ENCODE measurements around the gene ZNF655.

ZNF655 gene

DNA sequence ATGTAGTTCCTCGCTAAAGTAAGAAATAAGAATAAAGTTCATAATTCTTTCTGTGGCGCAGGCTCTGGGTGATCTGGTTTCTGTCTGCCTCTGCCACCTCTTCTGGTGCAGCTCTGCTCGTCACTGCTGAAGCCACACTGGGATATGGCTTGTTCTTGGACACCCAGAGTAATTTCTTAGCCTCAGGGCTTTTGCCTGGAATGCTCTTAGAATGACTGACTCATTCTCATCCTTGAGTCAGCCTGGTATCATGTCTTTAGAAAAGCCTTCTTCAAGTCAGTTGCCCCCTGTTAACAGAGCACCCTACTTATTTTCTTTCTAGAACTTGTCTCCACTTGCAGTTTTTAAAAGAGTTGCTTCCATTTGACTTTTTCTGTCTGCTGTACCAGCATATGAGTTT, 60.3 kb downstream of the ZNF655 start:
- peak; percentile 85 for DNase-seq (ENCODE audit: low spot score)
- CTCF ChIA-PET, result interaction anchor here (0.6 kb wide), 1 partner anchor 93 kb away, joined by 3 read pairs; no protein-coding TSS in a partner anchor
- TF ChIP-seq, protein P1, sequence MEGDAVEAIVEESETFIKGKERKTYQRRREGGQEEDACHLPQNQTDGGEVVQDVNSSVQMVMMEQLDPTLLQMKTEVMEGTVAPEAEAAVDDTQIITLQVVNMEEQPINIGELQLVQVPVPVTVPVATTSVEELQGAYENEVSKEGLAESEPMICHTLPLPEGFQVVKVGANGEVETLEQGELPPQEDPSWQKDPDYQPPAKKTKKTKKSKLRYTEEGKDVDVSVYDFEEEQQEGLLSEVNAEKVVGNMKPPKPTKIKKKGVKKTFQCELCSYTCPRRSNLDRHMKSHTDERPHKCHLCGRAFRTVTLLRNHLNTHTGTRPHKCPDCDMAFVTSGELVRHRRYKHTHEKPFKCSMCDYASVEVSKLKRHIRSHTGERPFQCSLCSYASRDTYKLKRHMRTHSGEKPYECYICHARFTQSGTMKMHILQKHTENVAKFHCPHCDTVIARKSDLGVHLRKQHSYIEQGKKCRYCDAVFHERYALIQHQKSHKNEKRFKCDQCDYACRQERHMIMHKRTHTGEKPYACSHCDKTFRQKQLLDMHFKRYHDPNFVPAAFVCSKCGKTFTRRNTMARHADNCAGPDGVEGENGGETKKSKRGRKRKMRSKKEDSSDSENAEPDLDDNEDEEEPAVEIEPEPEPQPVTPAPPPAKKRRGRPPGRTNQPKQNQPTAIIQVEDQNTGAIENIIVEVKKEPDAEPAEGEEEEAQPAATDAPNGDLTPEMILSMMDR (conservative IDR thresholded peaks at IDR 0.05; ENCODE audit: low read depth), result no peak
- peak overlapping the region; percentile 73 for H3K27ac ChIP-seq
- POLR2A ChIA-PET (ENCODE audit: low non-redundant PET), result interaction anchor here (0.5 kb wide), 1 partner anchor 185 kb away, joined by 3 read pairs; no protein-coding TSS in a partner anchor

DNA sequence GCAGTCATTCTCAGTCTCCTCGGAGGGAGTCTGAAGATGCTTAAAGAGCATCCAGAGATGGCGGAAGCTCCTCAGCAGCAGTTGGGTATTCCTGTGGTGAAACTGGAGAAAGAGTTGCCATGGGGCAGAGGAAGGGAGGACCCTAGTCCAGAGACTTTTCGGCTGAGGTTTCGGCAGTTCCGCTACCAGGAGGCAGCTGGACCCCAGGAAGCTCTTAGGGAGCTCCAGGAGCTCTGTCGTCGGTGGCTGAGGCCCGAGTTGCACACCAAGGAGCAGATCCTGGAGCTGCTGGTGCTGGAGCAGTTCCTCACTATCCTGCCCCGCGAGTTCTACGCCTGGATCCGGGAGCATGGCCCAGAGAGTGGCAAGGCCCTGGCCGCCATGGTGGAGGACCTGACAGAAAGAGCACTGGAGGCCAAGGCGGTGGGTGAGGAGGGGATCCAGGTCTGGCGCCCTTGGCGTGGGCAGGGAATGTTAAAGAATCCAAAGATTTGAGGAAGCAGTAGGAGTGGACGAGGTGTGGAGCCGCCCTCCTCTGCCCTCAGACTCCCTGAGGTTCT, 61.2 kb downstream of the ZNF655 start:
- POLR2A ChIA-PET (ENCODE audit: low non-redundant PET), result no interaction called here
- H3K27ac ChIP-seq, result peak overlapping the region; percentile 83
- CTCF ChIA-PET, result interaction anchor here (0.6 kb wide), 1 partner anchor 374 kb away, joined by 4 read pairs; no protein-coding TSS in a partner anchor
- DNase-seq (ENCODE audit: low spot score), result no peak
- TF ChIP-seq, protein P1 (conservative IDR thresholded peaks at IDR 0.05; ENCODE audit: low read depth), result no peak

DNA sequence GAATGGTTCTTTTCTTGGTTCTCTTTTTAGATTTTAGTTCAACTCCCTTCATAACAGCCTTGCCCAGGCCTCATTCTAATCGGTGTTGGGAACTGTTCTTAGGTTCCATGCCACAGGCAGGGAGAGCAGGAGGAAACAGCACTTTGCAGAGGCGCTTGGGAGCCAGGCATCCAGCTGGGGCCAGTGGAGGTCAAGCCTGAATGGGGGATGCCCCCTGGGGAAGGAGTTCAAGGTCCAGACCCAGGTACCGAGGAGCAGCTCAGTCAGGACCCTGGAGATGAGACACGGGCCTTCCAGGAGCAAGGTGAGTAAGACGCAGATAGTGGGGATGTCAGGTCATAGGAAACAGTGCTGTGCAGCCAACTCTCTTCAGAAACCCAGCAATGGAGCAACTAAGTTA, 62.8 kb downstream of the ZNF655 start:
- no peak for DNase-seq (ENCODE audit: low spot score)
- CTCF ChIA-PET, result interaction anchor here (0.6 to 1.0 kb wide), 2 partner anchors 10 to 370 kb away, joined by 4 to 6 read pairs; no protein-coding TSS in a partner anchor
- TF ChIP-seq, protein P1 (conservative IDR thresholded peaks at IDR 0.05; ENCODE audit: low read depth), result no peak
- H3K27ac ChIP-seq, result peak overlapping the region; percentile 92
- POLR2A ChIA-PET (ENCODE audit: low non-redundant PET), result no interaction called here

DNA sequence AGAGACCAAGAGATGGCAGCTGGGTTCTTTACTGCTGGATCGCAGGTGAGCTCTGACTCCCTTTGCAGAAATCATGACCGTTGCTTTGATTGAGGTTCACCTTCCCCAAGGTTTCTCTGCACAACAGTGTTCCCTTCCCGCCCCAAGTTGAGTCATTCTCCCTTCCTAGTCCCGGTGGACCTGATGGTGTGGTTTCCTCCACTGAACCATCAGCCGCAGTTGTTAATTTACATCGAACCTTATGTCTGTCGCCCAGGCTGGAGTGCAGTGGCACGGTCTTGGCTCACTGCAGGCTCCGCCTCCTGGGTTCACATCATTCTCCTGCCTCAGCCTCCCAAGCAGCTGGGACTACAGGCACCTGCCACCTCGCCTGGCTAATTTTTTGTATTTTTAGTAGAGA, 64.2 kb downstream of the ZNF655 start:
- DNase-seq (ENCODE audit: low spot score), result no peak
- CTCF ChIA-PET, result interaction anchor here (0.8 kb wide), 1 partner anchor 9 kb away, joined by 4 read pairs; no protein-coding TSS in a partner anchor

DNA sequence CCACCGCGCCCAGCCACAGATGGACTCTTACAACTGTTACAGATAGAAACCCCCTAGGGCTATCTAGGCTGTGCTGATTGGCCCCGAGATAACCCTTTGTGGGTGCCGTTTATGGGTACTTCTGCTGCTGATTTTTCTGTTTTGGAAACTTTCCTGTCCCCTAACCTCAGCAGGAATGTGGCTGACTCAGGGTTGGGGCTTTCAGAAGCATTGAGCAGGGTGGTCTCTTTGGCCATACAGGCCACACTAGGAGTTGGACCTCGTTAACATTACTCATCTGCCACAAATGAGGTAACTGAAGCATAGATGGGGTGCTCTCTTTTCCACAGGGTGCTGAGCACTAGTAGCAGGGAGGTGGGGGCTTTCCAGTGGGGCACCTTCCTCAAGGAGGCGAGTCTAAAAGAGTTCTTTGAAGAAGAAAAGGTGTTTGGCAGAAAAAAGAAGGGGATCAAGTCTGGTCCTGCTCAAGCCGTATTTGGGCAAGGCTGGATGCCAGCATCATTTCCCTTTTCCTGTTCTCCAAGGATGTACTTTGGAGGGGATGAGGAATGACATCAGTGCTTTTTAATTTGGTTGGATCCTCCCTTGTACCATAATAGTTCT, 64.8 kb downstream of the ZNF655 start:
- DNase-seq (ENCODE audit: low spot score), result peak; percentile 64
- TF ChIP-seq, protein P1 (conservative IDR thresholded peaks at IDR 0.05; ENCODE audit: low read depth), result no peak
- POLR2A ChIA-PET (ENCODE audit: low non-redundant PET), result no interaction called here
- H3K27ac ChIP-seq, result peak overlapping the region; percentile 92
- CTCF ChIA-PET, result interaction anchor here (0.8 kb wide), 1 partner anchor 8 kb away, joined by 4 read pairs; no protein-coding TSS in a partner anchor

More for the DNA sequence above, 64.2 kb downstream of the ZNF655 start:
- POLR2A ChIA-PET (ENCODE audit: low non-redundant PET), result no interaction called here
- TF ChIP-seq, protein P1 (conservative IDR thresholded peaks at IDR 0.05; ENCODE audit: low read depth), result no peak
- H3K27ac ChIP-seq, result peak overlapping the region; percentile 92

DNA sequence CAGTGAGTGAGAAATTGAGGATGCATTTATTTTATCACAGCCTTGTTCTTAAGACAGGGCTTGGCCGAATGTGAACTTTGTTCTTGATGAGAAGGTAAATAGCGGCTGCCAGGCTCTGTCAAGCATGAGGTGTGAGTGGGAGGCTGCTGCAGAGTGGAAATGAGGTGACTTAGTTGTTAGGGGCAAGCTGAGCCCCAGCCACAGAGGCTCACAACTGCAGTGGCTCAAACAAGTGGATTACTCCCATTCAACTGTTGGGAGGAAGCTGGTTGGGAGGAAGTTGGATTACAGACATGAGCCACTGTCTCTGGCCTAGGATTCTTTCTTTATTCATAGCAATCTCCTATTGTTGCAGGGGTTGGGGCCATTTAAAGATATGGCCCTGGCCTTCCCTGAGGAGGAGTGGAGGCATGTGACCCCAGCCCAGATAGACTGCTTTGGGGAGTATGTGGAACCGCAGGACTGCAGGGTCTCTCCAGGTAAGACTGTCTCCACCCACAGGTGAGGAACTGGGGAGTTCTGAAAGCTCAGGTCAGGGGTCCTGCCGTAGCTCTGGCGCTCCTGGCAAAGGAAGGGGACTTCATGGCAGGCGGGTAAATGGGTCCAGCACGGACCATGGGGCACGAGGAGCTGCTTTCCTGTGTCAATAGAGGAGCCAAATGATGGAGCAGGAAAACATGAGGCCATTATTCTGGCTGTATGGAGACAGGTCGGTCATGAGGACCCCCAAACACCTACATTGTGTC, 65.4 kb downstream of the ZNF655 start:
- peak overlapping the region; percentile 92 for H3K27ac ChIP-seq
- DNase-seq (ENCODE audit: low spot score), result no peak
- POLR2A ChIA-PET (ENCODE audit: low non-redundant PET), result no interaction called here
- CTCF ChIA-PET, result interaction anchor here (1.4 kb wide), 1 partner anchor 214 kb away, joined by 3 read pairs; no protein-coding TSS in a partner anchor
- TF ChIP-seq, protein P1 (conservative IDR thresholded peaks at IDR 0.05; ENCODE audit: low read depth), result no peak
